GM10847 (cell line): Measurements from ENCODE around the gene NRXN3.

Experiments
- POLR2A ChIP-seq: IDR thresholded peaks from 2 replicates; pipeline ENCODE4 v1.6.1; 2011; ENCODE audit not compliant: insufficient read length; ENCODE audit errors: extremely low read depth

Gene NRXN3

GRCh38 chr14:79525416-79525815 is 1355.2 kb downstream of the NRXN3 start:
- TF ChIP-seq POLR2A = no peak

- TF ChIP-seq POLR2A = no peak
Measured at GRCh38 chr14:79528828-79529416, 1358.7 kb downstream of the NRXN3 start.

GRCh38 chr14:79530555-79530954 is 1360.4 kb downstream of the NRXN3 start:
- no peak for TF ChIP-seq POLR2A

GRCh38 chr14:79534703-79535353 is 1364.7 kb downstream of the NRXN3 start:
- no peak for TF ChIP-seq POLR2A

- TF ChIP-seq POLR2A = no peak
Measured at GRCh38 chr14:79540394-79540793, 1370.2 kb downstream of the NRXN3 start.

GRCh38 chr14:79542121-79542520 is 1371.9 kb downstream of the NRXN3 start:
- no peak for TF ChIP-seq POLR2A

- no peak for TF ChIP-seq POLR2A
Measured at GRCh38 chr14:79543348-79543747, 1373.2 kb downstream of the NRXN3 start.

GRCh38 chr14:79543967-79544697 is 1374.0 kb downstream of the NRXN3 start:
- no peak for TF ChIP-seq POLR2A

- no peak for TF ChIP-seq POLR2A
Measured at GRCh38 chr14:79544698-79545070, 1374.5 kb downstream of the NRXN3 start.

GRCh38 chr14:79548836-79549235 is 1378.7 kb downstream of the NRXN3 start:
- TF ChIP-seq POLR2A = no peak

GRCh38 chr14:79549515-79549914 is 1379.3 kb downstream of the NRXN3 start:
- TF ChIP-seq POLR2A = no peak

- no peak for TF ChIP-seq POLR2A
Measured at GRCh38 chr14:79551523-79551922, 1381.3 kb downstream of the NRXN3 start.

- no peak for TF ChIP-seq POLR2A
Measured at GRCh38 chr14:79552778-79553177, 1382.6 kb downstream of the NRXN3 start.

- TF ChIP-seq POLR2A = no peak
Measured at GRCh38 chr14:79554816-79555215, 1384.6 kb downstream of the NRXN3 start.

GRCh38 chr14:79555429-79555828 is 1385.3 kb downstream of the NRXN3 start:
- no peak for TF ChIP-seq POLR2A

- no peak for TF ChIP-seq POLR2A
Measured at GRCh38 chr14:79557309-79557708, 1387.1 kb downstream of the NRXN3 start.
